Measurements from ENCODE around the gene NLE1. TPM values are rescaled to one million over a fixed set of nuclear protein-coding genes. Genes with fewer than 3 reads are reported as not detected.
A peak's percentile ranks its signal among the peaks of the same experiment; 100 is the strongest.
"Not testable (repeated sequence)": the region's sequence is repeated elsewhere in the genome, so short reads cannot be mapped to it uniquely, and the experiment has no call there.

The NLE1 gene
- polyA plus RNA-seq, 3 donors from 2014 or later: 2.1 to 4.7 (median 3.3) TPM

- Mint-ChIP-seq H3K4me1 (peaks cover 4 to 8% of the 10 kb centered on the region in 2 donors), H3K4me3 (no peak overlapping the region), H3K36me3 (no peaks in the 10 kb centered on the region), H3K9me3 (no peaks in the 10 kb centered on the region), H3K27me3 (ENCODE audit: low read depth in 3 of 3) (peaks cover 0 to 3% (median 1%) of the 10 kb centered on the region in 3 donors), H3K27ac (no peak overlapping the region)
- no peak for DNase-seq
Measured at GRCh38 chr17:35154196-35155165, 12.4 kb upstream of the NLE1 start.

- H3K4me3 Mint-ChIP-seq: no peak overlapping the region
- H3K27me3 Mint-ChIP-seq (ENCODE audit: low read depth in 3 of 3): peaks cover 2 to 3% (median 3%) of the 10 kb centered on the region in 3 donors
- H3K27ac Mint-ChIP-seq: no peak overlapping the region
- no peaks in the 10 kb centered on the region for H3K36me3 Mint-ChIP-seq
- no peaks in the 10 kb centered on the region for H3K4me1 Mint-ChIP-seq
- H3K9me3 Mint-ChIP-seq: no peaks in the 10 kb centered on the region
- DNase-seq: no peak
Measured at GRCh38 chr17:35152421-35153140, 10.5 kb upstream of the NLE1 start.

DNA sequence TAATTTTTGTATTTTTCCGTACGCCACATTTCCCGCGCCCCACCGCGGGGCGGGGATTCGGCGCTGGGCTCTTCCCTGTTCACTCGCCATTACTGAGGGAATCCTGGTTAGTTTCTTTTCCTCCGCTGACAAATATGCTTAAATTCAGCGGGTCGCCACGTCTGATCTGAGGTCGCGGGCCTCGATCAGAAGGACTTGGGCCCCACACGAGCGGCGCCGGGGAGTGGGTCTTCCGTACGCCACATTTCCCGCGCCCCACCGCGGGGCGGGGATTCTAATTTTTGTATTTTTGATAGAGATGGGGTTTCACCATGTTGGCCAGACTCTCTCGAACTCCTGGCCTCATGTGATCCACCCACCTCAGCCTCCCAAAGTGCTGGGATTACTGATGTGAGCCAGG is 9.0 kb upstream of the NLE1 start:
- DNase-seq: peak in 1 of 3 donors; percentile 39
- H3K4me1 Mint-ChIP-seq; H3K9me3 Mint-ChIP-seq; H3K36me3 Mint-ChIP-seq; H3K4me3 Mint-ChIP-seq; H3K27me3 Mint-ChIP-seq (ENCODE audit: low read depth in 3 of 3); H3K27ac Mint-ChIP-seq: not testable (repeated sequence)

GRCh38 chr17:35149941-35150340 is 7.8 kb upstream of the NLE1 start:
- Mint-ChIP-seq H3K27me3 (ENCODE audit: low read depth in 3 of 3) (peaks cover 2 to 3% (median 3%) of the 10 kb centered on the region in 3 donors), H3K4me3 (no peak overlapping the region), H3K27ac (no peak overlapping the region), H3K4me1 (no peaks in the 10 kb centered on the region), H3K36me3 (no peaks in the 10 kb centered on the region), H3K9me3 (no peaks in the 10 kb centered on the region)
- DNase-seq: no peak

- Mint-ChIP-seq H3K9me3 (no peaks in the 10 kb centered on the region), H3K4me3 (no peak overlapping the region), H3K36me3 (no peaks in the 10 kb centered on the region), H3K4me1 (peaks cover 2 to 7% of the 10 kb centered on the region in 2 donors), H3K27ac (no peak overlapping the region), H3K27me3 (ENCODE audit: low read depth in 3 of 3) (peaks cover 3 to 5% (median 4%) of the 10 kb centered on the region in 3 donors)
- DNase-seq: no peak
Measured at GRCh38 chr17:35148144-35148543, 6.0 kb upstream of the NLE1 start.

- peaks cover 3 to 5% (median 4%) of the 10 kb centered on the region in 3 donors for H3K27me3 Mint-ChIP-seq (ENCODE audit: low read depth in 3 of 3)
- H3K9me3 Mint-ChIP-seq: no peaks in the 10 kb centered on the region
- H3K27ac Mint-ChIP-seq: no peak within 1 kb of the TSS
- DNase-seq: no peak
- no peaks in the 10 kb centered on the region for H3K36me3 Mint-ChIP-seq
- H3K4me3 Mint-ChIP-seq: no peak within 1 kb of the TSS
- peaks cover 3 to 8% of the 10 kb centered on the region in 2 donors for H3K4me1 Mint-ChIP-seq
Measured at GRCh38 chr17:35147375-35147905, 5.3 kb upstream of the NLE1 start, which contains the start of gene UNC45B. TSS of gene UNC45B (plus strand) at chr17:35147817. CDS start at chr17:35148264, 447 bp downstream.

DNA sequence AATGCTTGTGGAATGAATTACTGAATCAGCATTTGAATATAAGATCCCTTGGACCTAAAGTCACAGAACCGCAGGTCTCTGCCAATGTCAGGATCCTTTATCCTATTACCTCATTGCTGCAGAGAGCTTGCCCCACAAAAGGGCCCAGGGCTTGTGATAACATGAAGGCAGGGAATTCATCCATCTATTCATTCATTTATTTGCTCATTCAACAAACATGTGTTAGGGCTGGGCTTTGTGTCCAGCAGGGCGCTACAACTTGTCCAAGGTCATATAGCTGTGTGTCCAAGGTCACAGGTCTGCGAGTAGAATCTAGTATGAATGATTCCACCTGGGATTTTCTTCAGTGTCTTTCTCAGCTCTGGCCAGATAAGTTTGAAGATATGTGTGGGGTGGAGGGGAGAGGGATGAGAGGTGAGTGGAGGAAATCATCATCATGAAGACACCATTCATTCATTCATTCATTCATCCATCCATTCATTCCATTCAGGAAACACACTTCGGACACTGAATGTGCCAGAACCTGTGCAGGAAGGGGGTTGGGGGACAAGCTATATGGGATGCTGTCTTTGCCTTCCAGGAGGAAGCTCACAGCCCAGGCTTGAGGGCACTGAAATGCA is 4.2 kb upstream of the NLE1 start:
- Mint-ChIP-seq H3K4me3 (no peak overlapping the region), H3K9me3 (no peaks in the 10 kb centered on the region), H3K36me3 (no peaks in the 10 kb centered on the region), H3K4me1 (peaks cover 10 to 18% of the 10 kb centered on the region in 2 donors), H3K27me3 (ENCODE audit: low read depth in 3 of 3) (peaks cover 3 to 8% (median 8%) of the 10 kb centered on the region in 3 donors), H3K27ac (no peak overlapping the region)
- DNase-seq: no peak

DNA sequence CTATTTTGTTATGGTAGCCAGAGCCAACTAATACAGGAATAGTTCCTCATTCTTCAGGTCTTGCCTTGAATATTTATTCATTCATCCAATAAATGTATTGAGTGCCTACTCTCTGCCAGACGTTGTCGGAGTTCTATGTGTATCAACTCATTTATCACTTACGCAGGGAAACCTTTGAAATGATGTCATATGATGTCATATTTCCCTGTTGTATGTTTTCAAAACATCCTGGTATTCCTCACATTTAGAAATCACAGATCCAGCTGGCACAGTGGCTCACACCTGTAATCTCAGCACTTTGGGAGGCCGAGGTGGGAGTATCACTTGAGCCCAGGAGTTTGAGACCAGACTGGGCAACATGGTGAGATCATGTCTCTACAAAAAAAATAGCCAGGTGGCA is 2.7 kb upstream of the NLE1 start:
- Mint-ChIP-seq H3K36me3 (no peaks in the 10 kb centered on the region), H3K4me3 (no peak overlapping the region), H3K4me1 (peaks cover 17 to 25% of the 10 kb centered on the region in 2 donors), H3K27me3 (ENCODE audit: low read depth in 3 of 3) (peaks cover 0 to 8% (median 8%) of the 10 kb centered on the region in 3 donors), H3K27ac (no peak overlapping the region), H3K9me3 (no peaks in the 10 kb centered on the region)
- DNase-seq: no peak

DNA sequence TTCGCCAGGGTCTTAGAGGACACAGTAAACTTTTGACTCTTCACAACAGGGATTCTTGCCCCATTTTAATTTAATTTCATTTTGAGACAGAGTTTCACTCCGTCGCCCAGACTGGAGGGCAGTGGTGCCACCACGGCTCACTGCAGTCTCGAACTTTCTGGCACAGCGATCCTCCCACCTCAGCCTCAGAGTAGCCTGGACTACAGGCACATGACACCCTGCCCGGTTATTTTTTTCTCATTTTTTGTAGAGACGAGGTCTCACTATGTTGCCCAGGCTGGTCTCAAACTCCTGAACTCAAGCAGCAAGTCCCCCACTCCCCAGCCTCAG is 329 bp upstream of the NLE1 start:
- Mint-ChIP-seq H3K27ac (peak overlapping the region in 5 of 6 donors; percentile 44 to 69 (median 55)), H3K36me3 (peaks cover 0 to 8% (median 0%) of the 10 kb centered on the region in 3 donors), H3K4me1 (peaks cover 17 to 25% of the 10 kb centered on the region in 2 donors)

GRCh38 chr17:35138218-35138617 is 3.9 kb downstream of the NLE1 start:
- no peak overlapping the region for H3K4me3 Mint-ChIP-seq
- peaks cover 0 to 7% (median 3%) of the 10 kb centered on the region in 3 donors for H3K27me3 Mint-ChIP-seq (ENCODE audit: low read depth in 3 of 3)
- DNase-seq: no peak
- H3K36me3 Mint-ChIP-seq: peaks cover 10 to 30% (median 13%) of the 10 kb centered on the region in 3 donors
- peaks cover 14 to 19% of the 10 kb centered on the region in 2 donors for H3K4me1 Mint-ChIP-seq
- no peak overlapping the region for H3K27ac Mint-ChIP-seq
- no peaks in the 10 kb centered on the region for H3K9me3 Mint-ChIP-seq

More for the DNA sequence above, 329 bp upstream of the NLE1 start:
- no peak for DNase-seq
- Mint-ChIP-seq H3K9me3 (no peaks in the 10 kb centered on the region), H3K4me3 (peak overlapping the region; percentile 74 to 86 (median 84)), H3K27me3 (ENCODE audit: low read depth in 3 of 3) (peaks cover 0 to 9% (median 5%) of the 10 kb centered on the region in 3 donors)

DNA sequence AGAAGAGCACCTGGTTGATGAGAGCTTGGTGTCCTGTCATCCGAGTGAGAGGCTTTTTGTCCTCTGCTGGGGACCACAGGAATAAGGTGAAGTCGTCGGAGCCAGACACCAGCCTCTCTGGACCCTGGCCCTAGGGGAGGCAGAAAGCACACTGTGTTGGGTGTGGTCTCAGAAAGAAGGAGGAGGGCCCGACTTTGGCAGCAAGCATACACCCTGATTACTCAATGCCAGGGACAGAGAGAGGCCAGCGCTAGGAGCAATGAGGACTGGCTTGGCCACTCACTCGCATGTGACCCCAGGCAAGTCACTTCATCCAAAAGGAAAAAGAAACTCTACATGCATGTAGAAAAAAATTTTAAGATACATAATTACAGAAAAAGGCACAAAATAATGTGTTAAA is 6.8 kb downstream of the NLE1 start:
- no peak overlapping the region for H3K4me3 Mint-ChIP-seq
- no peaks in the 10 kb centered on the region for H3K9me3 Mint-ChIP-seq
- H3K36me3 Mint-ChIP-seq: peaks cover 10 to 34% (median 13%) of the 10 kb centered on the region in 3 donors
- peaks cover 0 to 3% (median 0%) of the 10 kb centered on the region in 3 donors for H3K27me3 Mint-ChIP-seq (ENCODE audit: low read depth in 3 of 3)
- no peaks in the 10 kb centered on the region for H3K4me1 Mint-ChIP-seq
- DNase-seq: no peak
- peak overlapping the region in 1 of 6 donors; percentile 58 for H3K27ac Mint-ChIP-seq

DNA sequence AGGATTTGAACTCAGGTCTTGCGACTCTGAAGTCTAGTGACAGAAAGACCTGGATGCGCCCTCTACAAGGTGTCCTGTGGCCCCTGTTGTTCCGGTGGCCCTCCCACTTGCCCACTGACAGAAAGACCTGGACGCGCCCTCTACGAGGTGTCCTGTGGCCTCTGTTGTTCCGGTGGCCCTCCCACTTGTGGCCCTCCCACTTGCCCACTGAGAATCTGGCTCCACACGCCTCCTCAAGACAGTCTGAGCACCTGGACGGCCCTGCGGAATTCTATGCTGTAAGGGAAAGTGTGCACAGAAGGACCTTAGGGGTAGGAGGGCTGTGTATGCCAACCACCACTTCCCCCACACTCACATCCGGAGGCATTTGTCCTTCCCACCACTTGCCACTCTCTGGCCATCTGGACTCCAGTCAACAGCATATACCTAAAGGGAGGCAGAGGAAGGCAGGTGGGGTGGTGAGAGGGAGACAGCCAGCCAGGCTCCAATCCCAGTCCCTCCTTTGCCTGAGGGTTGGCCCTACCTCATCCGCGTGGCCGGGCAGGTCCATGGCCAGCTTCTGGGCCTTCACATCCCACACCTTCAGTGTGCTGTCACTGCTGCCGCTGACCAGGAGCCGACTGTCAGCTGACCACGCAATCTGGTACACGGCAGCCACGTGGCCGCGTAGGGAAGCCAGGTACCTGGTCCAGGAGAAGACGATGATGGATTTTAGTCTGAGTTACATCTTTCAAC is 9.1 kb downstream of the NLE1 start:
- no peak for DNase-seq
- Mint-ChIP-seq H3K4me3 (no peak overlapping the region), H3K4me1 (no peaks in the 10 kb centered on the region), H3K27me3 (ENCODE audit: low read depth in 3 of 3) (no peaks in the 10 kb centered on the region), H3K27ac (no peak overlapping the region), H3K36me3 (peaks cover 10 to 27% (median 13%) of the 10 kb centered on the region in 3 donors), H3K9me3 (no peaks in the 10 kb centered on the region)

DNA sequence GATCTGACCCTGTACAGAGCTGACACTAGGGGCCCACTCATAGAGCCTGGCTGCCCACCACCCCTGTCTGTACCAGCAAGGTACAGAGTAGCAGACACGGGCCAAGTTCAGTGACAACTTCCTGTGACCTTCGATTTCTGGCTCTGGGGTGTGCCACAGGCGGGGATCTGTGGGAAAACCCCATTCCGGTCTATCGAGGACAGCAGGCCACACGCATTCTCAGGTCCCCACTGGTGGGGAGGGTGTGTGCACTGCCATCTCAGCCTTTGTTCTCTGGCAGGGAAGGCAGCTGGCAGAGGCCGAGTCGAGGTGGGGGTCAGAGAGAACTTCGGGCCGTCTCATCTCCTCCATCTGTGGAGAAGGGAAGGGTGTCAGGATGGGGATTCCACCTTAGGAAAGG is 10.0 kb downstream of the NLE1 start:
- Mint-ChIP-seq H3K9me3 (no peaks in the 10 kb centered on the region), H3K27ac (no peak overlapping the region), H3K36me3 (peaks cover 10 to 26% (median 13%) of the 10 kb centered on the region in 3 donors), H3K4me3 (no peak overlapping the region), H3K27me3 (ENCODE audit: low read depth in 3 of 3) (no peaks in the 10 kb centered on the region), H3K4me1 (no peaks in the 10 kb centered on the region)
- no peak for DNase-seq
